Right lobe of liver (tissue), 6 donors: ENCODE measurements around the gene TERT. TPM values are rescaled to one million over a fixed set of nuclear protein-coding genes. Genes with fewer than 3 reads are reported as not detected.

Source experiments
- ATAC-seq, 4 donors: fragments of 200-7000 bp; cut with Tn5 transposase; one replicate each; pipeline ENCODE4 v1.9.1; 2020; ENCODE audit warnings: mild to moderate bottlenecking in 4 of 4, moderate library complexity in 4 of 4
- DNase-seq, 3 donors: peaks; one replicate each; pipeline ENCODE4 v3.0.0-alpha.2; 2020
- H3K27ac ChIP-seq, 3 donors: fragments of 200-600 bp; one replicate each; pipeline ENCODE4 v1.8.0; 2022
- H3K27me3 ChIP-seq, 2 donors: fragments of 200-600 bp; one replicate each; pipeline ENCODE4 v1.8.0; 2022
- H3K36me3 ChIP-seq, 4 donors: fragments of 200-600 bp; sonication (generic) in 1 of 4; one replicate each; pipeline versions ENCODE4 v1.5.1 to v1.8.0; 2017 to 2022; ENCODE audit warnings: control low read depth in 1 of 4
- H3K4me1 ChIP-seq, 4 donors: fragments of 200-600 bp; sonication (generic) in 1 of 4; one replicate each; pipeline versions ENCODE4 v1.5.1 to v1.8.0; 2017 to 2022; ENCODE audit warnings: control low read depth in 1 of 4
- H3K4me3 ChIP-seq, 3 donors: fragments of 200-600 bp; one replicate each; pipeline ENCODE4 v1.8.0; 2022
- H3K9me3 ChIP-seq, 4 donors: fragments of 200-600 bp; sonication (generic) in 1 of 4; one replicate each; pipeline versions ENCODE4 v1.5.1 to v1.8.0; 2017 to 2022; ENCODE audit warnings: control low read depth in 1 of 4
- CTCF ChIP-seq, 4 donors: fragments of 200-600 bp in 3 of 4; fragments of 450-650 bp in 1 of 4; IDR thresholded peaks; one replicate each; pipeline versions ENCODE4 v1.5.1 to v1.8.0; 2016 to 2022; ENCODE audit warnings: antibody characterized with exemption in 4 of 4, mild to moderate bottlenecking in 2 of 4
- POLR2A ChIP-seq: fragments of 450-650 bp; IDR thresholded peaks from one replicate; pipeline ENCODE4 v1.6.1; 2017; ENCODE audit warnings: antibody characterized with exemption, mild to moderate bottlenecking
- WGBS: methylation state at CpG from one replicate; pipeline ENCODE4 v1.1.6; 2018; ENCODE audit warnings: low coverage, low lambda C conversion rate; ENCODE audit not compliant: insufficient coverage; ENCODE audit errors: missing lambda C conversion rate; 5-methylcytosine and 5-hydroxymethylcytosine counted together
- intact Hi-C, 2 donors: fragments of 100-400 bp; cut with DNase I; formaldehyde crosslinking; loops; one replicate each; pipeline versions ENCODE4 v1.11.2 to v1.14.1; 2022
- total RNA-seq, 6 experiments: library from RNA; depleted of rRNA in 2 of 6; stranded (reverse); fragments of >200 nt in 2 of 6; fragmentation: NEBNext Ultra II Directional in 3 of 6; extraction: Animal tissue kit (Norgen Biotek cat#: 25700) in 3 of 6; gene quantifications; one replicate each; pipeline versions ENCODE4 v1.1.0 to v1.2.4, GENCODE V29; 2016 to 2023
- donor health status: DM: no; HTN: yes; CAD: no.
- donor health status: DM: no; HTN: no; CAD: no.
- donor health status: DM: no; HTN: no; CAD: no.
- donor health status: DM: no; HTN: yes; CAD: no.
- donor health status: DM: no; HTN: yes; CAD: no.

The TERT gene
- total RNA-seq, 6 experiments from 2014 or later: not detected

DNA sequence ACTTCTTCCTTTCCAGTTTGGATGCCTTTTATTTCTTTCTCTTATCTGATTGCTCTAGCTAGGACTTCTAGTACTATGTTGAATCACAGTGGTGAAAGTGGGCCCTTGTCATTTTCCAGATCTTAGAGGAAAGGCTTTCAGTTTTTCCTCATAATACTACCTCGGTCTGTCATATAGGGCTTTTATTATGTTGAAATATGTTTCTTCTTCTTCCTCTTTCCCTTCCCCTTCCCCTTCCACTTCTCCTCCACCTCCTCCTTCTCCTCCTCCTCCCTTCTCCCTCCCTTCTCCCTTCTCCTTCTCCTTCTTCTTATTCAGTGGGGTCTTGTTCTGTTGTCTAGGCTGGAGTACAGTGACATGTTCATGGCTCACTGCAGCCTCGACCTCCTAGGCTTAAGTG, 9.2 kb upstream of the TERT start:
- Histone ChIP-seq H3K27me3 (no peaks in the 10 kb centered on the region), H3K27ac (no peak overlapping the region), H3K9me3 (no peaks in the 10 kb centered on the region), H3K4me3 (no peak overlapping the region), H3K4me1 (no peaks in the 10 kb centered on the region), H3K36me3 (no peaks in the 10 kb centered on the region)
- TF ChIP-seq CTCF (IDR thresholded peaks at IDR 0.05) (no peak), POLR2A (no peak)
- intact Hi-C loops: no loop called here
- 44% methylated on average over 2 of the region's 2 CpGs for WGBS
- DNase-seq (no peak), ATAC-seq (no peak)

- intact Hi-C loops: no loop called here
- 71% methylated on average over 2 of the region's 2 CpGs for WGBS
- TF ChIP-seq POLR2A (no peak), CTCF (IDR thresholded peaks at IDR 0.05) (no peak)
- Histone ChIP-seq H3K4me3 (no peak overlapping the region), H3K27ac (no peak overlapping the region), H3K36me3 (no peaks in the 10 kb centered on the region), H3K4me1 (no peaks in the 10 kb centered on the region), H3K9me3 (no peaks in the 10 kb centered on the region), H3K27me3 (no peaks in the 10 kb centered on the region)
- DNase-seq (no peak), ATAC-seq (no peak)
Observed at GRCh38 chr5:1302258-1302657, 7.4 kb upstream of the TERT start.

DNA sequence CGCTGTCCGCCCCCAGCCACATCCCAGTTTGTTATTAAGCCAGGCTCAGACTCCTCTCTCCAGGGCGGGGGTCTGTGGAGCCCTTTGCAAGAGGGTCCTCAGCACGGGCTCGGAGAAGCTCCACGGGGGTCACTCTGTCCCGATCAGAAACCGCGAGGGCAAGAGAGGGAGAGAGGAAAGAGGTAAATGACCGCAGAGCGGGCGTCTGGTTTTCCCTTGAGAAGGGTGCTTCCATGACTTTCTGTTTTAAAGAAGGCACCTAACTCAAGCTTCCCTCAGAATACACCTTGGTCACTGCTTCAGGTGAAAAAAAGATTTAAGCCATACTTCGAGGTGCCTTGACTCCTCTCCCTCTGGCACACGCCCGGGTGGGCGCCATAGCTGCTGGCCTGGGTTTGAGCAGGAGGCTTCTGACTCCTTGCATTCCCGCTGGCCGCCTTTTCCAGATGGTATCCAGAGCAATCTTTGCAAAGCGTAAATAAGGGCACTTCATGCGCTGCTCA, 5.8 kb upstream of the TERT start:
- no peaks in the 10 kb centered on the region for H3K36me3 ChIP-seq
- DNase-seq (peak in 1 of 3 donors; percentile 36), ATAC-seq (no peak)
- WGBS: 71% methylated on average over 8 of the region's 20 CpGs
- no peak overlapping the region for H3K4me3 ChIP-seq
- TF ChIP-seq POLR2A (no peak), CTCF (IDR thresholded peaks at IDR 0.05) (no peak)
- H3K4me1 ChIP-seq: no peaks in the 10 kb centered on the region
- no peaks in the 10 kb centered on the region for H3K27me3 ChIP-seq
- H3K27ac ChIP-seq: no peak overlapping the region
- H3K9me3 ChIP-seq: no peaks in the 10 kb centered on the region
- intact Hi-C loops: no loop called here

DNA sequence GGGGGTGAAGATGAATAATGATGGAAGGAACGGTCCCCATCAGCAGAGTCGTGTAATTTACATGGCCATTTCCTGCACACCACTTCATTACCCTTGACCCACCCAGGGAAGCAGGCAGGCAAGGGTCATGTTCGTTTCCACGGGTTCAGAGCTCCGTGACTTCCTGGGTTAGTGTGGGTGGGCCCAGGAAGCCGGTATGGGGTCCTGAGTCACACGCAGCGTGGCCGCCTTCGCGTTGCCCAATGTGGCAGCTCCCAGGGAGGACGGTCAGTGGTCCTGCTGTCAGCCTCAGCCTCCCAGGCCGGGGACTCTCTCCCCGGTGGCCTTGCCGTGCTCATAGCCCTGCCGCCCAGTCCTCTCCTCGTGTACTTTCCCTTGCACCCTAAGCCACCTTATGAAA, 5.1 kb upstream of the TERT start:
- ATAC-seq: no peak

More for the DNA sequence above, 5.1 kb upstream of the TERT start:
- WGBS: 51% methylated on average over 7 of the region's 17 CpGs
- H3K4me1 ChIP-seq: no peaks in the 10 kb centered on the region
- no peaks in the 10 kb centered on the region for H3K9me3 ChIP-seq
- no peaks in the 10 kb centered on the region for H3K36me3 ChIP-seq
- TF ChIP-seq POLR2A (no peak), CTCF (IDR thresholded peaks at IDR 0.05) (no peak)
- H3K27ac ChIP-seq: no peak overlapping the region
- intact Hi-C loops: no loop called here
- no peaks in the 10 kb centered on the region for H3K27me3 ChIP-seq
- DNase-seq: peak in 1 of 3 donors; percentile 28
- H3K4me3 ChIP-seq: no peak overlapping the region
